IPS-15b (cell line): ENCODE measurements around the gene FAM221B.

Source experiments
- H3K27me3 ChIP-seq: one replicate; pipeline ENCODE4 v1.6.1; 2013; ENCODE audit warnings: low read length; ENCODE audit not compliant: control insufficient read depth, insufficient read depth
- H3K36me3 ChIP-seq: one replicate; pipeline ENCODE4 v1.6.1; 2013; ENCODE audit warnings: low read length; ENCODE audit not compliant: control insufficient read depth, insufficient read depth
- H3K4me1 ChIP-seq: one replicate; pipeline ENCODE4 v1.6.1; 2013; ENCODE audit warnings: mild to moderate bottlenecking, low read length; ENCODE audit not compliant: control insufficient read depth, insufficient read depth
- H3K4me3 ChIP-seq: one replicate; pipeline ENCODE4 v1.5.1; 2013; ENCODE audit warnings: low read depth, low read length
- H3K9ac ChIP-seq: one replicate; pipeline ENCODE4 v1.6.1; 2013; ENCODE audit warnings: low read depth, mild to moderate bottlenecking, low read length
- H3K9me3 ChIP-seq: one replicate; pipeline ENCODE4 v1.6.1; 2013; ENCODE audit warnings: mild to moderate bottlenecking, low read length; ENCODE audit not compliant: control insufficient read depth, insufficient read depth

Gene FAM221B

GRCh38 chr9:35842795-35843194, 14.3 kb upstream of the FAM221B start:
- Histone ChIP-seq H3K4me3 (no peak overlapping the region), H3K27me3 (peaks cover 8% of the 10 kb centered on the region), H3K36me3 (no peaks in the 10 kb centered on the region), H3K9me3 (no peaks in the 10 kb centered on the region), H3K4me1 (peaks cover 23% of the 10 kb centered on the region), H3K9ac (no peak overlapping the region)

GRCh38 chr9:35842020-35842745, 13.7 kb upstream of the FAM221B start:
- Histone ChIP-seq H3K4me1 (peaks cover 23% of the 10 kb centered on the region), H3K9me3 (no peaks in the 10 kb centered on the region), H3K27me3 (peaks cover 7% of the 10 kb centered on the region), H3K36me3 (no peaks in the 10 kb centered on the region), H3K9ac (no peak overlapping the region), H3K4me3 (no peak overlapping the region)

GRCh38 chr9:35841645-35841900, 13.0 kb upstream of the FAM221B start:
- Histone ChIP-seq H3K9me3 (no peaks in the 10 kb centered on the region), H3K36me3 (no peaks in the 10 kb centered on the region), H3K27me3 (peaks cover under 1% of the 10 kb centered on the region), H3K4me1 (peaks cover 21% of the 10 kb centered on the region), H3K9ac (no peak overlapping the region), H3K4me3 (no peak overlapping the region)

- Histone ChIP-seq H3K36me3 (no peaks in the 10 kb centered on the region), H3K9ac (no peak overlapping the region), H3K27me3 (no peaks in the 10 kb centered on the region), H3K9me3 (no peaks in the 10 kb centered on the region), H3K4me3 (no peak overlapping the region), H3K4me1 (peaks cover 21% of the 10 kb centered on the region)
Observed at GRCh38 chr9:35840881-35841644, 12.5 kb upstream of the FAM221B start.

GRCh38 chr9:35839926-35840325, 11.4 kb upstream of the FAM221B start:
- Histone ChIP-seq H3K4me1 (peaks cover 14% of the 10 kb centered on the region), H3K4me3 (no peak overlapping the region), H3K9ac (no peak overlapping the region), H3K27me3 (no peaks in the 10 kb centered on the region), H3K36me3 (peaks cover 4% of the 10 kb centered on the region), H3K9me3 (no peaks in the 10 kb centered on the region)

- H3K9ac ChIP-seq, result no peak overlapping the region
- H3K27me3 ChIP-seq, result no peaks in the 10 kb centered on the region
- no peaks in the 10 kb centered on the region for H3K9me3 ChIP-seq
- H3K4me3 ChIP-seq, result no peak overlapping the region
- peaks cover 4% of the 10 kb centered on the region for H3K36me3 ChIP-seq
- no peaks in the 10 kb centered on the region for H3K4me1 ChIP-seq
Observed at GRCh38 chr9:35836595-35836994, 8.1 kb upstream of the FAM221B start.

GRCh38 chr9:35835766-35836165, 7.2 kb upstream of the FAM221B start:
- no peak overlapping the region for H3K9ac ChIP-seq
- peaks cover 4% of the 10 kb centered on the region for H3K36me3 ChIP-seq
- H3K27me3 ChIP-seq, result no peaks in the 10 kb centered on the region
- no peak overlapping the region for H3K4me3 ChIP-seq
- H3K4me1 ChIP-seq, result no peaks in the 10 kb centered on the region
- H3K9me3 ChIP-seq, result no peaks in the 10 kb centered on the region

GRCh38 chr9:35835216-35835632, 6.7 kb upstream of the FAM221B start:
- no peak overlapping the region for H3K9ac ChIP-seq
- H3K36me3 ChIP-seq, result peaks cover 4% of the 10 kb centered on the region
- no peaks in the 10 kb centered on the region for H3K27me3 ChIP-seq
- no peaks in the 10 kb centered on the region for H3K4me1 ChIP-seq
- no peaks in the 10 kb centered on the region for H3K9me3 ChIP-seq
- no peak overlapping the region for H3K4me3 ChIP-seq

GRCh38 chr9:35834260-35835215, 6.0 kb upstream of the FAM221B start:
- Histone ChIP-seq H3K4me1 (no peaks in the 10 kb centered on the region), H3K9ac (no peak overlapping the region), H3K36me3 (peaks cover 4% of the 10 kb centered on the region), H3K9me3 (no peaks in the 10 kb centered on the region), H3K4me3 (no peak overlapping the region), H3K27me3 (no peaks in the 10 kb centered on the region)

- H3K27me3 ChIP-seq, result no peaks in the 10 kb centered on the region
- no peak overlapping the region for H3K9ac ChIP-seq
- no peaks in the 10 kb centered on the region for H3K4me1 ChIP-seq
- H3K4me3 ChIP-seq, result no peak overlapping the region
- no peaks in the 10 kb centered on the region for H3K9me3 ChIP-seq
- H3K36me3 ChIP-seq, result peaks cover 4% of the 10 kb centered on the region
Observed at GRCh38 chr9:35832814-35833213, 4.3 kb upstream of the FAM221B start.

GRCh38 chr9:35831040-35831439, 2.5 kb upstream of the FAM221B start:
- Histone ChIP-seq H3K9ac (no peak overlapping the region), H3K36me3 (peaks cover 4% of the 10 kb centered on the region), H3K4me3 (no peak overlapping the region), H3K27me3 (peaks cover 2% of the 10 kb centered on the region), H3K4me1 (no peaks in the 10 kb centered on the region), H3K9me3 (no peaks in the 10 kb centered on the region)
